Left hindlimb (tissue), 1 donor: ENCODE results near the gene TMEM86A.

ENCODE experiments used
- DNase-seq: peaks from one replicate; pipeline ENCODE4 v3.0.0-alpha.2; 2018

Gene TMEM86A

GRCh38 chr11:18700872-18701271, 2.3 kb downstream of the TMEM86A start:
- no peak for DNase-seq

DNA sequence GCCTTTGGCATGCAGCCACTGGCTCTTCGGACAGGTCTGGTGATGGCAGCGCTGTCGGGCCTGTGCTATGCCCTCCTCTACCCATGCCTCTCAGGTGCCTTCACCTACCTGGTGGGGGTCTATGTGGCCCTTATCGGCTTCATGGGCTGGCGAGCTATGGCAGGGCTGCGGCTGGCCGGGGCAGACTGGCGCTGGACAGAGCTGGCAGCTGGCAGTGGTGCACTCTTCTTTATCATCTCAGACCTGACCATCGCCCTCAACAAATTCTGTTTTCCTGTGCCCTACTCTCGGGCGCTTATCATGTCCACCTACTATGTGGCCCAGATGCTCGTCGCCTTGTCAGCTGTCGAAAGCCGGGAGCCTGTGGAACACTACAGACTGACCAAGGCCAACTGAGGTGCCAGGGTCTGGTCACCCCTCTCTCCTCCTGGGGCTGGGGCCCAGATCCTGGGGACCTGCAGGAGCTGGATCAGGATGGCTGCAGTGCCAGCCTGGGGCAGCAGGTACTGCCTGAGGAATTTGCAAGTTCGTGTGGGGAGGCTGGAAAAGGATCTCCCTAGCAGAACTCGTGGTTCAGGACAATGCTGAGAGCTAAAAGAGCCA, 3.1 kb downstream of the TMEM86A start:
- no peak for DNase-seq

DNA sequence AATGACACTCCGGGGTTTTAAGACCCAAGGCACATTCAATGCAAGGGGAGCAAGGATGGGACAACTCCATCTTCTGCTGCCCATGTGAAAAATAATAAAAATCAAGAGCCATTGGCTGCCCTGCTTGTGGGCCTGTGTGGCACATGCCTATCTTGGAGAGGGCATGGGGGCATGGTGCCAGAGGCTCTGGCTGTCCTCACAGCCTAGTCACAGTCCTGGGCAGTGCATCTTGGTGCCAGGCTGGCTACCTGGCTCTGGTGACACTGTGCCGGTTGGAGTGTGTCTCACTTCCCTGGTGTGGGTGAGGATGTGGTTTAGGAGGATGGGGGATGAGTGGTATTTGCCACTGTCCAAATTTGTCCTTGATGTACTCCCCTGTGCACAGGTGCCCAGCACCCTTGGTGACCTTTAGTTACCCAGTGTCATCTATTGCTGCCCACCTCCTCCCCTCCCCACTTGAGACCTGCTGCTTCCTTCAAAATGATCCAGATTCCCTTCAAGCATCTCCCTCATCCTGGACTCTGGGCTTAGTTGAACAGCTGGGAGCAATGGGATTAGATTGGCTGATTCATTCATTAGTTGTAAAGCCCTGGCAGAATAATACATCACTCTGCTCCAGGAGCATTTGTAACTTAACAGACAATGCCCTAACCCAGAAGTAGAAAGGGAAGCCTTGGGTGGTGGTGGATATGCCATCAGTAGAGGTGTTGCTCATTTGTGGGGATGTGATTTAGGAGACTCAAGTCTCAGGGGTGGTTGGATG, 4.6 kb downstream of the TMEM86A start:
- DNase-seq: no peak

- DNase-seq: no peak
These were observed 5.6 kb downstream of the TMEM86A start for GRCh38 chr11:18704045-18704645.

- DNase-seq: no peak
These were observed 6.1 kb downstream of the TMEM86A start for GRCh38 chr11:18704698-18705097.

GRCh38 chr11:18705651-18706281, 7.2 kb downstream of the TMEM86A start:
- no peak for DNase-seq

GRCh38 chr11:18706330-18707243, 8.0 kb downstream of the TMEM86A start:
- DNase-seq: peak; percentile 82

GRCh38 chr11:18707811-18708340, 9.3 kb downstream of the TMEM86A start:
- no peak for DNase-seq

DNA sequence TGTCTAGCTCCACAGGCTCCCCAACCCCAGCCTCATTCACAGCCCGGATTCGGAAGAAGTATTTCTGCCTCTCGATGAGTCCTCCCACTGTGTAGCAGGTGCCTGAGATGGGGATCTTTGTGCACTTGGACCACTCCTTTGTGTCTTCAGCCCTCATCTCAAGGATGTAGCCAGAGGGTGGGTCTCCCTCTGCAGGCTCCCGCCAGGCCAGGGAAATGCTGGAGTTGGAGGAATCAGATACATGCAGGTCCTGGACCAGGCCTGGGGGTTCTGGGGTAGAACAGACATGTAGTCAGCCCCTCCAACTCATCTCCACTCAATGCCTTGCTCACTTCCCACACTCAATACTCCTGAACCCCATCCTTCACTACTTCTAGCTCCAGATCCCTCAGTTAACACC, 10.8 kb downstream of the TMEM86A start:
- no peak for DNase-seq

DNA sequence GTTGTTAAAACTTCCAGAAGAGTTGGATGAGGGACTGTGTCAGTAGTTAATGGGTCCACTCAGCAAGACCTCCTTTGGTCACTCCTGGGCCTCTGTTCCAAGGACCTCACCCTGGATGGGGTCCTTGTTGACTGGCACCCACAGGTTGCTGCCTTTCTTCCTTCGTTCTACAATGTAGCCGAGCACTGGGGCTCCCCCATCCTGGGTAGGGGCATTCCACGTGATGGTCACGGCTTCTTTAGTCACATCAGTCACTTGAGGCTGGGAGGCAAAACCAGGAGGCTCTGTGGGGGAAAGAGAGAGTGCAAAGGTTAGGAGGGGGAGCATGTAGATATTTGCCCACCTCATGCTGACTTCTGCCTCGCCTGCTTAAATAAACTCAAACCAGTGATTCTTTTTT, 12.0 kb downstream of the TMEM86A start:
- no peak for DNase-seq

DNA sequence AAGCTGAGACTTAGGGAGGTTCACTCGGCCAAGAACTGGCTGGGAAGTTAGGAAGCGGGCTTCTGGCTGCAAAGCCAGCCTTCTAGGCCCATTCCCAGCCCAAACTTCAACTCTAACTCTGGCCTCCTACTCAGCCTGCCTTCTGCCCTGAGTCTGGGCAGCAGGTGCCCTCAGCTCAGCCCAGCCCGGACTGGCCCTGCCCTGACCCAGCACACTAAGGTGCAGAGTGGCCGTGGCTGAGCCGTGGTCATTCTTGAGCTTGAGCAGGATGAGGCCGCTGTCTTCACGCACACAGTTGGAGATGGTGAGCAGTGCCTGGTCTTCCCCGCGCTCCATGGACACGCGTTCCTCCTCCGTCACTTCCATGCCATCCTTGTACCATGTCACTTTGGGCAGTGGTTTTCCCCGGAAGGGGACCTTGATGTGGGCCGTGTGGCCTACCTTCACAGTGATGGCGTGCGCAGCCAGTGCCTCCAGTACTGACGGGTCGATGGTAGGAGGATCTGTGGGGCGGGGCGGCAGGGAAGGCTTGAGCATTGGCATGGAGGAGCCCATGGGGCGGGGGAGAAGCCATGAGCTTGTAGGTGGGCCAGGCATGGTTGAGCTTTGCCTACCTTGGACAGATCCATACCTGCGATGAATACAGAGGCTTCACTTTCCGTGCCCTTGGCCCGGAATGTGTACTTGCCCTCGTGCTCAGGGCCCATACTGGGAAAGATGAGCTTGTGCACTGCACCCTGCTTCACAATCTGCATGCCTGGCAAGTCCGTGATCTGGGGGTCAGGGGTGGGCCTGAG, 15.3 kb downstream of the TMEM86A start:
- no peak for DNase-seq

DNA sequence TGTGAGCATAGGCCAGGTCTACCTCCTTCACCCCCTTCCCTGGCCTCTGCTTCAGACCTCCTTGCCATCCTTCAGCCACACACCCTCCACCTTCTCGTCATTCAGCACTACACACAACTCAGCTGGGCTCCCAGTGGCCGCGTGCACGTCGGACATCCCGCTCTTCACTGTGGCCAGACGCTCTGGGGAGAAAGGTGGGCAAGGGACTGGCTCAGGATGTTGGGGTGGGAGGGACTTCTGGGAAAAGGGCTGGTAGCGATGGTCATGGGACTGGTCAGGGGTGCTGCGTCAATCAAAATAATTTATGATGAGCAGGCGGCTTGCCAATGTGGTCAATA, 15.8 kb downstream of the TMEM86A start:
- no peak for DNase-seq

- DNase-seq: no peak
These were observed 16.9 kb downstream of the TMEM86A start for GRCh38 chr11:18715476-18715875.

DNA sequence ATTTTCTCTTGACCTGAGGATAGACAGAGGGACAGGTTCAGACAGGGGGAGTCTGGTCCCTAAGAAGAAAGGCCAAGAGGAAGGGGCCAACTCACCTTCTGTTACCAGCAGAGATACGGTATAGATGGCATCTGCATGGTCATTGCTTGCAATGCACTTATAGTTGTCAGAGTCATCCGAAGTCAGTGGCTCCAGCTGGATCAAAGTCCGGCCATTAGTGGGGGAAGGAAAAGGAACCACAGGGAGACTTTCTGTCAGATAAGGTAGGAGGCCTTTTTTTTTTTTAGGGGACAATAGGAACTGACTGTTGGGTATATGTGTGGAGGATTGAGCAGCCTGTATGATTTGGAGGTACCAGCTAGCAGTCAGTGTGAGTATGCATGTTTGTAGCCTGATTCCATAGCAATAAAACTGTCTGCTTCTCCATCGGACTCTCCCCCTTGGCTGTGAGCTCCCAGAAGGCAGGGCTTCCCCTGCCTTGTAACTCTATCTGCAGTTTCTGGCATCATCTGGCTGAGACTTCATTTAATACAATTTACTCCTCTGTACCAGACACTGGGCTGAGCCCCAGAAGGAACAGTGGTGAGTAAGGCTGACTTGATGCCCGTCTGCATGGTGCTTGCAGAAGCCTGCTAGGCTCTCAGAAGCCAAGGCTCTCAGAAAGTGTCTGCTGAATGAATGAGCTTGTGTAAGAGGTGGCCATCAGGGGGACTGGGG, 21.7 kb downstream of the TMEM86A start:
- DNase-seq: no peak

GRCh38 chr11:18720808-18721560, 22.4 kb downstream of the TMEM86A start:
- peak; percentile 86 for DNase-seq

DNA sequence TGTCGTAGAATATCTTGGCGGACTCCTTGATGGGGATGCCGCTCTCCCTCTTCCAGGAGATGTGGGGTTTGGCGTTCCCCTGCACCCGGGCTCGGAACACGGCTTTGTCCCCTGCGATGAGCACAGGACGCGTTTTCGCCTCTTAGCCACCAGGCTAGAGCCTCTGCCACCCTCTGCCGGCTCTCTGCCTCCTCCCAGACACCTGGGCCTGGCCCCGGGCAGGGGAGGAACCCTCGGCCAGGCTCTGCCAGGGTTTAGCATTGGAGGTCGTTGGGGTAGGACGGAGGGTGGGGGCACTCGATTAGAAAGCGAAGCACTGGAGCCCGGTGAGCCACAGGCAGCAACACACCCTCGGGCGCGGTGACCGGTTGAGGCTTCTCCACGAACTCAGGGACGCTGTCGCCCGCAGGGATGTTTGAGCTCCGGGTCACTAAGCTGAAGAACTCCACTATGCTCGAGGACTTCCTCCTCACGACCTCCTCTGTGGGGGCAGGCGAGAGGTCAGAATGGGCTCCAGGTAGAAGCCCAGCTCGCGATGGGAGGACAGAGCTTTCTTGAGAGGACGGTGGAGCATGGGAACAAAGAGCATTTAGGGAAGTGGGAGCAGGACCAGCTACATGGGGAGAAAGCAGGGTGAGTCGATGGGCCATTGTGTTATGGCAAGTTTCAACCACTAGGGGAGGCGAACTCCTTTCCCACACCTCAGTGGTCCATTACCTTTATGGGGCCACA, 23.1 kb downstream of the TMEM86A start:
- DNase-seq: no peak

- no peak for DNase-seq
These were observed 23.7 kb downstream of the TMEM86A start for GRCh38 chr11:18722293-18722637.

DNA sequence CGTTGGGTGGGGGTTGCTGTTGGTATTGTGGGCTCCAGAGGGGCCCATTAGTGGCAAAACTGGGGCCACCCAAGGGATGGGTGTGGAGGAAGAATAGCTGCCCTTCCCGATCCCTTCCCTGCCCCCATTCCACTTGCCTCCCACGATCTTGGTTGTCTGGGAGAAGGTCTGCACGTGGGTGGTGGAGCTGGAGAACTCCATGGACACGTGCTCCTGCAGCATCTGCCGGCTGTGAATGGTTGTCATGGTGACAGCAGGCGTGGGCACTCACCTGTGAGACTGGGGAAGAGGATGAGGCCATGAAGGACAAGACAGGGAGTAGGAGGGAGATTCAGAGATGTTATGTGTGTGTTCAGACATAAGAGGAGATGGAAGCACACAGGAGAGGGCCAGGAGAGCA, 25.4 kb downstream of the TMEM86A start:
- DNase-seq: no peak

GRCh38 chr11:18726040-18726439, 27.5 kb downstream of the TMEM86A start, which contains the start of gene IGSF22:
TSS of gene IGSF22 (minus strand) at chr11:18726188. CDS start at chr11:18724236, 1,952 bp downstream.
- DNase-seq: no peak
